ENCODE measurements around the gene JAK3. TPM values are rescaled to one million over a fixed set of nuclear protein-coding genes. Genes with fewer than 3 reads are reported as not detected.

Gene JAK3
- total and polyA plus RNA-seq, 2 of the 8 experiments (the other 6 are each of a cell fraction or from before 2014, with no cell fraction given), result 4.0 to 4.7 TPM

GRCh38 chr19:17811681-17812080, 36.1 kb downstream of the JAK3 start:
- ChIA-PET POLR2A (ENCODE audit: partially characterized antibody) (interaction anchor here (0.8 to 3.1 kb wide), 3 partner anchors 17 to 48 kb away, joined by 4 to 10 read pairs (median 4); partner anchors contain the start of genes B3GNT3 and RPL18A), CTCF (ENCODE audit: partially characterized antibody) (interaction anchor here (1.1 kb wide), 3 partner anchors 9 to 18 kb away, joined by 3 read pairs; no protein-coding TSS in a partner anchor)
- Histone ChIP-seq H4K8ac (ENCODE audit: extremely low read depth, insufficient read depth, low read length) (no peak overlapping the region), H4K5ac (ENCODE audit: insufficient read length, low read depth, low read length) (no peak overlapping the region), H3K23ac (ENCODE audit: insufficient read length) (no peak overlapping the region), H2AFZ (ENCODE audit: low read length) (no peak overlapping the region), H2BK120ac (replicated peaks; ENCODE audit: low read depth, low read length) (no peak overlapping the region), H3K9me3 (ENCODE audit: insufficient read depth in 2 of 2, low read depth in 1 of 2, low read length in 1 of 2) (no peaks in the 10 kb centered on the region), H3K27me3 (replicated peaks in 1 of 4; ENCODE audit: control insufficient read depth in 3 of 4, extremely low read depth in 1 of 4, insufficient read depth in 3 of 4, low read length in 3 of 4) (no peaks in the 10 kb centered on the region; a peak in 1 of 7 replicates), H2BK12ac (ENCODE audit: low read depth, low read length) (no peak overlapping the region), H3K18ac (ENCODE audit: extremely low read depth, low read length) (no peak overlapping the region), H3K23me2 (ENCODE audit: low read depth, low read length) (peaks cover 2% of the 10 kb centered on the region; the same call in 1 of the 2 replicates), H3K4me3 (ENCODE audit: extremely low read depth in 1 of 4, insufficient read depth in 2 of 4, low read depth in 3 of 4, low read length in 4 of 4) (no peak overlapping the region), H3K56ac (replicated peaks; ENCODE audit: insufficient read length, low read depth, low read length) (no peak overlapping the region), H3K4me1 (replicated peaks in 1 of 4; ENCODE audit: control insufficient read depth in 3 of 4, insufficient read depth in 4 of 4, low read length in 3 of 4) (no peaks in the 10 kb centered on the region), H2BK15ac (ENCODE audit: low read length) (no peak overlapping the region), H3K36me3 (ENCODE audit: control insufficient read depth in 2 of 4, insufficient read depth in 4 of 4, low read length in 3 of 4) (no peaks in the 10 kb centered on the region), H2BK5ac (ENCODE audit: low read depth, low read length) (no peak overlapping the region), H3K4me2 (ENCODE audit: insufficient read depth in 1 of 2, low read depth in 2 of 2, low read length in 2 of 2) (no peak overlapping the region), H3K79me2 (ENCODE audit: control insufficient read depth in 1 of 2, insufficient read depth in 2 of 2, low read length in 2 of 2) (no peaks in the 10 kb centered on the region), H3K9ac (replicated peaks in 1 of 4; ENCODE audit: extremely low read depth in 1 of 4, low read depth in 3 of 4, low read length in 3 of 4) (no peak overlapping the region), H4K20me1 (replicated peaks in 1 of 2; ENCODE audit: control insufficient read depth in 1 of 2, insufficient read depth in 2 of 2, low read length in 2 of 2) (no peaks in the 10 kb centered on the region), H3K27ac (ENCODE audit: low read depth, low read length) (no peak overlapping the region), H3K4ac (replicated peaks; ENCODE audit: insufficient read length, low read depth, low read length) (no peak overlapping the region), H2BK20ac (ENCODE audit: low read length) (no peak overlapping the region), H4K91ac (replicated peaks; ENCODE audit: insufficient read length, low read length) (no peak overlapping the region), H3K14ac (ENCODE audit: insufficient read length) (no peak overlapping the region), H3K79me1 (ENCODE audit: low read depth, low read length) (no peaks in the 10 kb centered on the region), H2AK5ac (ENCODE audit: low read depth, low read length) (no peak overlapping the region)
- no peak for TF ChIP-seq RFX5 (IDR thresholded peaks at IDR 0.05; ENCODE audit: borderline replicate concordance, low read depth, low read length)
- no peak for TF ChIP-seq GABPA (IDR thresholded peaks at IDR 0.05; ENCODE audit: borderline replicate concordance, insufficient read depth, low read length)
- no peak for TF ChIP-seq JUND (IDR thresholded peaks at IDR 0.05; ENCODE audit: low read length)
- no peak for TF ChIP-seq TBP (IDR thresholded peaks at IDR 0.05; ENCODE audit: low read depth, low read length)
- TF ChIP-seq FOSL1 (IDR thresholded peaks at IDR 0.05; ENCODE audit: insufficient read depth, low read depth, low read length), result no peak
- TF ChIP-seq ATF2 (IDR thresholded peaks at IDR 0.05; ENCODE audit: low read length), result no peak
- no peak for TF ChIP-seq NANOG (IDR thresholded peaks at IDR 0.05; ENCODE audit: insufficient read depth, low read depth, low read length, poor library complexity, severe bottlenecking)
- TF ChIP-seq SUZ12 (IDR thresholded peaks at IDR 0.05; ENCODE audit: low read length), result no peak
- TF ChIP-seq SIX5 (IDR thresholded peaks at IDR 0.05; ENCODE audit: low read depth, low read length), result no peak
- no peak for TF ChIP-seq POLR2AphosphoS5 (IDR thresholded peaks at IDR 0.05; ENCODE audit: low read depth, low read length)
- TF ChIP-seq KDM4A (IDR thresholded peaks at IDR 0.05; ENCODE audit: low read depth, low read length, severe bottlenecking), result no peak
- TF ChIP-seq NRF1 (IDR thresholded peaks at IDR 0.05; ENCODE audit: low read depth, low read length), result no peak
- DNase-seq (ENCODE audit: low read depth in 1 of 2, low spot score in 2 of 2) (no peak), FAIRE-seq (no peak)
- 86% methylated on average over 20 of the region's 20 CpGs; no CpG with 5 or more reads in 1 of the 2 experiments for WGBS, 2 experiments (ENCODE audit: extremely low coverage in 1 of 2, insufficient coverage in 1 of 2, insufficient read length in 1 of 2, insufficient replicate concordance in 2 of 2, low coverage in 1 of 2, low lambda C conversion rate in 2 of 2, missing lambda C conversion rate in 1 of 2)

Data from H1 (cell line).